ENCODE measurements around the gene FRMD5. TPM values are rescaled to one million over a fixed set of nuclear protein-coding genes. Genes with fewer than 3 reads are reported as not detected.

FRMD5 gene
- total RNA-seq, 1 experiment from 2014 or later: 3.9 TPM

DNA sequence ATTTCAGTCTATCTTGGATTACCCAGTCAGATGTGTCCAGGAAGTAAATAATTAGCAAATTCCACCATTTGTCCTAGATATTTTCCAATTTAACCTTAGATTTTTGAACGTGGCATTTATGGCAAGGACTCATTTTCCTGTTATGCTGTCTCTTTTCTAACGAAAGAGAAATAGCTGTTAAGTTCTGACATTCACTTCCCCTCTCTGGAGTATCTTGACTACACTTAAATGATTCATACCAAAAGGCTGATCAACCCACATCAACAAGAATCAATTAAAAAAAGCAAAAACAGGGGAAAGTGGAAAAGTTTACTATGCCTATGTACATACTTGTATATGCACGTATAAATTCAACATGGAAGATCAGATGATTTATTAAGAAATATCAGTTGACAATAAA is 149.9 kb downstream of the FRMD5 start:
- Histone ChIP-seq H2BK5ac (ENCODE audit: insufficient read length, low read length) (no peak overlapping the region), H4K5ac (ENCODE audit: insufficient read length, low read depth, low read length) (no peak overlapping the region), H3K79me2 (ENCODE audit: insufficient read depth, low read length) (no peaks in the 10 kb centered on the region), H3K4ac (ENCODE audit: low read depth, low read length) (no peak overlapping the region), H4K8ac (replicated peaks; ENCODE audit: insufficient read length, low read depth, low read length) (no peak overlapping the region), H3K27ac (ENCODE audit: insufficient read length, low read depth, low read length) (no peak overlapping the region), H2BK12ac (ENCODE audit: insufficient read length, low read depth, low read length) (no peak overlapping the region), H4K20me1 (ENCODE audit: control insufficient read depth, insufficient read depth, insufficient read length) (no peaks in the 10 kb centered on the region), H3K4me2 (ENCODE audit: insufficient read depth, insufficient read length, low read length) (no peak overlapping the region), H3K9ac (ENCODE audit: extremely low read depth, insufficient read length, low read length) (no peak overlapping the region), H3K27me3 (ENCODE audit: insufficient read depth, low read length) (no peaks in the 10 kb centered on the region), H2AFZ (ENCODE audit: low read length) (no peak overlapping the region), H3K79me1 (ENCODE audit: insufficient read depth, low read depth, low read length, poor library complexity, severe bottlenecking) (no peaks in the 10 kb centered on the region), H2AK5ac (ENCODE audit: insufficient read length, low read length) (no peak overlapping the region), H3K18ac (ENCODE audit: insufficient read length, low read depth, low read length) (no peak overlapping the region), H3K23ac (ENCODE audit: insufficient read length, low read depth, low read length) (no peak overlapping the region), H3K9me3 (ENCODE audit: control insufficient read depth, low read depth, low read length) (no peaks in the 10 kb centered on the region), H3K4me1 (ENCODE audit: insufficient read depth, low read length) (no peaks in the 10 kb centered on the region), H2BK20ac (ENCODE audit: low read depth, low read length, poor library complexity, severe bottlenecking) (no peak overlapping the region), H2BK120ac (ENCODE audit: low read depth, low read length, poor library complexity, severe bottlenecking) (no peak overlapping the region), H3K23me2 (ENCODE audit: insufficient read length, low read depth, low read length, poor library complexity, severe bottlenecking) (no peaks in the 10 kb centered on the region), H3T11ph (ENCODE audit: low read length) (no peak overlapping the region), H3K14ac (ENCODE audit: insufficient read depth, low read length) (no peak overlapping the region), H4K91ac (ENCODE audit: insufficient read length, low read depth, low read length) (no peak overlapping the region), H2BK15ac (ENCODE audit: low read depth, low read length) (no peak overlapping the region), H3K56ac (ENCODE audit: insufficient read length, low read depth, low read length) (no peak overlapping the region)
- 0 out of 4 replicates have a peak, but pooled peaks cover under 1% of the 10 kb centered on the region in 2 experiments for H3K4me1 Mint-ChIP-seq
- no peak overlapping the region for H3K27ac Mint-ChIP-seq
- 0 out of 5 replicates have a peak, but pooled peaks cover 0 to 2% of the 10 kb centered on the region in 2 experiments for H3K9me3 Mint-ChIP-seq
- peaks cover 0 to 4% (median 0%) of the 10 kb centered on the region in 3 experiments; a peak in 2 of 7 replicates for H3K36me3 Mint-ChIP-seq (ENCODE audit: insufficient read depth in 1 of 3, low read depth in 3 of 3)
- TF ChIP-seq, protein P1, sequence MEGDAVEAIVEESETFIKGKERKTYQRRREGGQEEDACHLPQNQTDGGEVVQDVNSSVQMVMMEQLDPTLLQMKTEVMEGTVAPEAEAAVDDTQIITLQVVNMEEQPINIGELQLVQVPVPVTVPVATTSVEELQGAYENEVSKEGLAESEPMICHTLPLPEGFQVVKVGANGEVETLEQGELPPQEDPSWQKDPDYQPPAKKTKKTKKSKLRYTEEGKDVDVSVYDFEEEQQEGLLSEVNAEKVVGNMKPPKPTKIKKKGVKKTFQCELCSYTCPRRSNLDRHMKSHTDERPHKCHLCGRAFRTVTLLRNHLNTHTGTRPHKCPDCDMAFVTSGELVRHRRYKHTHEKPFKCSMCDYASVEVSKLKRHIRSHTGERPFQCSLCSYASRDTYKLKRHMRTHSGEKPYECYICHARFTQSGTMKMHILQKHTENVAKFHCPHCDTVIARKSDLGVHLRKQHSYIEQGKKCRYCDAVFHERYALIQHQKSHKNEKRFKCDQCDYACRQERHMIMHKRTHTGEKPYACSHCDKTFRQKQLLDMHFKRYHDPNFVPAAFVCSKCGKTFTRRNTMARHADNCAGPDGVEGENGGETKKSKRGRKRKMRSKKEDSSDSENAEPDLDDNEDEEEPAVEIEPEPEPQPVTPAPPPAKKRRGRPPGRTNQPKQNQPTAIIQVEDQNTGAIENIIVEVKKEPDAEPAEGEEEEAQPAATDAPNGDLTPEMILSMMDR (conservative IDR thresholded peaks at IDR 0.05): no peak
- no peak overlapping the region for H3K4me3 Mint-ChIP-seq
- DNase-seq: no peak
- no peaks in the 10 kb centered on the region for H3K27me3 Mint-ChIP-seq (ENCODE audit: low read depth)
- WGBS (ENCODE audit: extremely low coverage, insufficient read length, low lambda C conversion rate): no CpG with 5 or more reads among the region's 3 CpGs
